Mucosa of descending colon (tissue), 3 donors: ENCODE data around the gene PKDCC. TPM values are rescaled to one million over a fixed set of nuclear protein-coding genes. Genes with fewer than 3 reads are reported as not detected.
"Not testable (repeated sequence)": the region's sequence is repeated elsewhere in the genome, so short reads cannot be mapped to it uniquely, and the experiment has no call there.

Experiments
- ATAC-seq: fragments of 200-7000 bp; cut with Tn5 transposase; one replicate; pipeline ENCODE4 v1.9.1; 2020; ENCODE audit warnings: mild to moderate bottlenecking, moderate library complexity
- DNase-seq, 3 donors: peaks; one replicate each; pipeline ENCODE4 v3.0.0-alpha.2; 2020
- H3K36me3 ChIP-seq: fragments of 200-600 bp; one replicate; pipeline ENCODE4 v1.8.0; 2021; ENCODE audit warnings: low read depth, mild to moderate bottlenecking
- H3K4me1 ChIP-seq: fragments of 200-600 bp; one replicate; pipeline ENCODE4 v1.8.0; 2021; ENCODE audit warnings: low read depth, mild to moderate bottlenecking
- H3K4me3 ChIP-seq: fragments of 200-600 bp; one replicate; pipeline ENCODE4 v1.8.0; 2021; ENCODE audit warnings: mild to moderate bottlenecking
- H3K9me3 ChIP-seq: fragments of 200-600 bp; one replicate; pipeline ENCODE4 v1.8.0; 2021; ENCODE audit warnings: mild to moderate bottlenecking
- intact Hi-C, 2 donors: fragments of 100-400 bp; cut with DNase I in 1 of 2; cut with micrococcal nuclease in 1 of 2; formaldehyde crosslinking; loops; one replicate each; pipeline versions ENCODE4 v1.11.0 to v1.11.1; 2022; cut with DNase I, micrococcal nuclease
- total RNA-seq, 3 donors: library from RNA; stranded (reverse); fragmentation: NEBNext Ultra II Directional in 2 of 3; extraction: Animal tissue kit (Norgen Biotek cat#: 25700) in 2 of 3; gene quantifications; one replicate each; pipeline versions ENCODE4 v1.2.1 to v1.2.4, GENCODE V29; 2021 to 2023
- TF ChIP-seq, protein P1 (sequence below): fragments of 200-600 bp; IDR thresholded peaks from one replicate; pipeline ENCODE4 v1.8.0; 2022; ENCODE audit warnings: antibody characterized with exemption, mild to moderate bottlenecking
- donor health status: DM: no; HTN: no; CAD: no; lungs with moderate emphysema.
- donor health status: DM: no; HTN: no; CAD: no.
- donor health status: DM: no; HTN: yes; CAD: no.

Gene PKDCC
- total RNA-seq, 3 donors from 2014 or later = 79.3 to 88.8 (median 80.7) TPM

DNA sequence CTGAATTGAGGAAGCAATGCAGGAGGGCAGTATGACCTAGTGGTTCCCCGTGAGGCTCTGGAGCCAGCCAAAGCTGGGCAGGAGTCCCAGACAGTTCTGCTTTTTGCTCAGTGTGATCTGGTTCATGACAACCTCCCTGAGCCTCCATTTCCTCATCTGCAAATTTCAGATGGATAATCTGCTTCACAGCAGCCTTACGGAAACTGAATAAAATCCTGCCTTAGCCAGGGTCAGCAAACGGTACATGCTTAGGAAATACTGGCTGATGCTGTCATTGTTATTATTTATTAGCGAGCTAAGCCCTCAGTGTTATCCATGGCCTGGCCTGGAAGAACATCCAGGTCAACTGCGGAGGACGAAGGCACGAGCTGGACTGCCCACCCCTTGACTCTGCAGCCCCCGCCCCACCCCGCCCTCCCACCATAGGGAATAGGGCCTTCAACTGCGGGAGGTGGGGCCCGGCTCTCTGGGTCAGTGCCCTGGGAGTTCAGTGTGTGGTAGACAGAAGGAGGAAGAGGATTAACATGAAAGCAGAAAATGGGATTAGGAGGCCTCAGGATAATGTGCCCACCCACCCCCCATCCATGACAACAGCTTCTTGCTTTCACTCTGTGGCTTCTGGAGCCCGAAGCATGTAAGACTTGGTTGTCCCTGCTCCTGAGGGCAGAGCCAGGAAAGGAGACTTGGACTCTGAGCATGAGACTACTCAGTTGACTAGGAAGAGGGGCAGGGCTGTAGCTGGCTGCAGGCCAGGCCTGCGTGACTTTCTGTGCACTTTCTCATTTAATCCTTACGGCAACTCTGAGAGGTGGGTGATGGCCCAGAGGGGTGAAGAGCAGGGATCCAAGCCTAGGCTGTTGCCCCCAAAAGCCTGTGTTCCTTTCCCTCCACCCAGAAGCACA is 13.1 kb downstream of the PKDCC start:
- peak; percentile 69 for ATAC-seq
- peaks cover 63% of the 10 kb centered on the region for H3K4me1 ChIP-seq
- H3K9me3 ChIP-seq = no peaks in the 10 kb centered on the region
- peak; percentile 77 to 80 (median 79) for DNase-seq
- no peak overlapping the region for H3K4me3 ChIP-seq
- TF ChIP-seq, protein P1, sequence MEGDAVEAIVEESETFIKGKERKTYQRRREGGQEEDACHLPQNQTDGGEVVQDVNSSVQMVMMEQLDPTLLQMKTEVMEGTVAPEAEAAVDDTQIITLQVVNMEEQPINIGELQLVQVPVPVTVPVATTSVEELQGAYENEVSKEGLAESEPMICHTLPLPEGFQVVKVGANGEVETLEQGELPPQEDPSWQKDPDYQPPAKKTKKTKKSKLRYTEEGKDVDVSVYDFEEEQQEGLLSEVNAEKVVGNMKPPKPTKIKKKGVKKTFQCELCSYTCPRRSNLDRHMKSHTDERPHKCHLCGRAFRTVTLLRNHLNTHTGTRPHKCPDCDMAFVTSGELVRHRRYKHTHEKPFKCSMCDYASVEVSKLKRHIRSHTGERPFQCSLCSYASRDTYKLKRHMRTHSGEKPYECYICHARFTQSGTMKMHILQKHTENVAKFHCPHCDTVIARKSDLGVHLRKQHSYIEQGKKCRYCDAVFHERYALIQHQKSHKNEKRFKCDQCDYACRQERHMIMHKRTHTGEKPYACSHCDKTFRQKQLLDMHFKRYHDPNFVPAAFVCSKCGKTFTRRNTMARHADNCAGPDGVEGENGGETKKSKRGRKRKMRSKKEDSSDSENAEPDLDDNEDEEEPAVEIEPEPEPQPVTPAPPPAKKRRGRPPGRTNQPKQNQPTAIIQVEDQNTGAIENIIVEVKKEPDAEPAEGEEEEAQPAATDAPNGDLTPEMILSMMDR = no peak
- H3K36me3 ChIP-seq = no peaks in the 10 kb centered on the region
- intact Hi-C loops = no loop called here

DNA sequence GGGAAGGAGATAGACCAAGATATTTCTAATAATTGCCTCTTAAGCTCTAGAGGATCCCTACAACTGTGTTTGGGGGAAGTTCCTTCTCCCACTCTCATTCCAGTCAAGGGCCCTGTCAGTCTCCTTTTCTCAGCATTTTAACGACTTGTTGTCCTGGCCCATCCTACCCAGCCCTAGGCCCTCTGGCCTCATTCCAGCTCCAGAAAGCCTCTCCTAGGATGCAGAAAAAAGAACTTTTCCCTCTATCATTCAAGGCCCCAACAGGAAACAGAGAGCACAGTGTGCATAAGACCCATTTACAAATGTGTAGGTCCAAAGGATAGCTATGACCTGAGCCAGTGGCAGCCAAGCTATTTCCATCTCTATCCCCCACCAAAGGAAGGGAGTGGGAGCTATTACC is 14.0 kb downstream of the PKDCC start:
- peak; percentile 9 for ATAC-seq
- peaks cover 55% of the 10 kb centered on the region for H3K4me1 ChIP-seq
- intact Hi-C loops = no loop called here

DNA sequence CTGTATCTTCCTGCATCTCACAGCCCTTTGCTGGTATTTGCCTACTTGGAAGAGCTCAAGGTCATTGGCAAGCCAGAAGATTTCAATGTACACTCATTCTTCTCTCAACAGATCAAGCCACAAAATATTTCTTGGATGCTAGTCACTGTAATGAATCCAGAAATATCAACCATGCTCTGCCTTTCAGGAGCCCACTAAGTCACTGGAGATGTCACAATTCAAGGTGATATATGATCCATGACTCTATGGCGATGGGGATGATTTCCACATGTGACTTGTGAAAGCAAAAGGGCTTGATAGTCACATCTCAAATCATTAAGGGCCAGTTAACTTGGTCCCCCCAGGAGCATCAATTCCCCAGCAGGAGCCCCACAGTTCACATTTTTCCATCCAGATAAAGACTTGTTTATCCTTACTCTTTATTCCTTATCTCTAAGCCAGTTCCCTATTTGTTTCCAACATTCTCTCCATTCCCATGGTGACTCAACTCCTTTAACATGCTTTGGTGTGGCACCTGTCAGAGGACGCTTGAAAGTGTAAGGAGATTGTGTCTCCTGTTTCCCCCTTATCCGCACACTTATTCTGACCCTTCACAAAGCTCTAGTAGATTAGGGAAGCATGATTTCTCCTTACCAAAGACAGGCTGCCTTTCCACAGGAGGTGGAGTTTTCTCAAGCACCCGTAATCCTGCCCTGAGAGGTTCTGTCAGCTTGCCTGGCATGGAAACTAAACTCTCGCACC is 15.8 kb downstream of the PKDCC start:
- Histone ChIP-seq H3K36me3 (no peaks in the 10 kb centered on the region), H3K9me3 (no peaks in the 10 kb centered on the region), H3K4me1 (peaks cover 41% of the 10 kb centered on the region), H3K4me3 (no peak overlapping the region)
- intact Hi-C loops = no loop called here
- peak; percentile 26 for ATAC-seq
- no peak for DNase-seq
- TF ChIP-seq, protein P1 = no peak

More for the DNA sequence above, 14.0 kb downstream of the PKDCC start:
- no peak for DNase-seq
- no peak overlapping the region for H3K4me3 ChIP-seq
- no peaks in the 10 kb centered on the region for H3K9me3 ChIP-seq
- no peaks in the 10 kb centered on the region for H3K36me3 ChIP-seq
- TF ChIP-seq, protein P1 = no peak

DNA sequence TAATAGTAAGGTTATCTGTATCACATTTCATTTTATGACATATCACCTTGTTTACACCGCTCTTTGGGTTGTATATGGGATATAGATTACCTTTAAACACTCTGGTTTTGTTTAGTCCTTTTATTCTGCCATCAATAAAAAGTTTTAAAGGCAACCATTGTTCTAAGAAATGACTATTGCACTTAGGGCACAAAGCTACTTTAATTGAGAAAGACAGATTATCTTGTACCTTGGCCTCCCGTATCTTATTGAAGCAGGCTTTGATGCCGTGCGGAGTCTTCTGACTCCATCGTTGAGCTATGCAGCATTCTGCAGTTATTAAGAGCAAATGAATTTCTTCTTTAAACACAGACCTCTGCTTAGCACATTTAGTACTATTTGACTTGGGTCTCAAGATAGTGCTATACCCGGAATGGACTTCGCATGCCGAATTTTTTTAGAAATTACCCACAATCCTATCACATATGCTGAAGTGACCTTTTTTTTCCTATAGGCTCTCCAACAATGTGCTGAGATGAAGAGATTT is 16.7 kb downstream of the PKDCC start:
- no peak overlapping the region for H3K4me3 ChIP-seq
- DNase-seq (peak in 1 of 3 donors; percentile 63), ATAC-seq (peak; percentile 77)
- peaks cover 36% of the 10 kb centered on the region for H3K4me1 ChIP-seq
- H3K9me3 ChIP-seq = no peaks in the 10 kb centered on the region
- intact Hi-C loops = no loop called here
- no peaks in the 10 kb centered on the region for H3K36me3 ChIP-seq
- TF ChIP-seq, protein P1 = no peak

DNA sequence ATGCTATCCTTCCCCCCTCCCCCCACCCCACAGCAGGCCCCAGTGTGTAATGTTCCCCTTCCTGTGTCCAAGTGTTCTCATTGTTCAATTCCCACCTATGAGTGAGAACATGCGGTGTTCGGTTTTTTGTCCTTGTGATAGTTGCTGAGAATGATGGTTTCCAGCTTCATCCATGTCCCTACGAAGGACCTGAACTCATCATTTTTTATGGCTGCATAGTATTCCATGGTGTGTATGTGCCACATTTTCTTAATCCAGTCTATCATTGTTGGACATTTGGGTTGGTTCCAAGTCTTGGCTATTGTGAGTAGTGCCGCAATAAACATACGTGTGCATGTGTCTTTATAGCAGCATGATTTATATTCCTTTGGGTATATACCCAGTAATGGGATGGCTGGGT is 17.9 kb downstream of the PKDCC start:
- H3K4me3 ChIP-seq, DNase-seq, ATAC-seq, H3K36me3 ChIP-seq, intact Hi-C loops, H3K9me3 ChIP-seq: not testable (repeated sequence)
- H3K4me1 ChIP-seq = peaks cover 24% of the 10 kb centered on the region

DNA sequence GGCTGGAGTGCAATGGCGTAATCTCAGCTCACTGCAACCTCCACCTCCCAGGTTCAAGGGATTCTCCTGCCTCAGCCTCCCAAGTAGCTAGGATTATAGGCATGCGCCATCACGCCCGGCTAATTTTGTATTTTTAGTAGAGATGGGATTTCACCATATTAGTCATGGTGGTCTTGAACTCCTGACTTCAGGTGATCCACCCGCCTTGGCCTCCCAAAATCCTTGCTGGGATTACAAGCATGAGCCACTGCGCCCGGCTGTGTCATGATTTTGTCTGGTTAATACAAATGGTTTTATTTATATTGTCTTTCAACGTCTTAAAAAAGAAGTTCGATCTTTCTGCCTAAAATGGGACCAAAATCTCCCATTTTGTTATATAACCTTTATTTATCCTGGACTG is 19.2 kb downstream of the PKDCC start:
- H3K9me3 ChIP-seq, DNase-seq, ATAC-seq, H3K36me3 ChIP-seq, intact Hi-C loops, H3K4me3 ChIP-seq: not testable (repeated sequence)
- H3K4me1 ChIP-seq = peaks cover 21% of the 10 kb centered on the region
